HepG2 (cell line): ENCODE data around the gene SYT8. TPM values are rescaled to one million over a fixed set of nuclear protein-coding genes. Genes with fewer than 3 reads are reported as not detected.

Experiments
- CAMTA2 ChIP-seq: sonication (generic); formaldehyde crosslinking; IDR thresholded peaks from 2 replicates; pipeline ENCODE4 v1.4.0; 2020; ENCODE audit warnings: mild to moderate bottlenecking, missing genetic modification reagents, borderline replicate concordance
- DPF2 ChIP-seq: sonication (generic); formaldehyde crosslinking; IDR thresholded peaks from 2 replicates; pipeline ENCODE4 v1.4.0; 2020; ENCODE audit warnings: mild to moderate bottlenecking, low read depth, missing genetic modification reagents, borderline replicate concordance
- EEA1 ChIP-seq: sonication (generic); formaldehyde crosslinking; IDR thresholded peaks from 2 replicates; pipeline ENCODE4 v1.5.1; 2020; ENCODE audit warnings: mild to moderate bottlenecking, missing genetic modification reagents, borderline replicate concordance
- FOSL1 ChIP-seq: sonication (generic); formaldehyde crosslinking; IDR thresholded peaks from 2 replicates; pipeline ENCODE4 v1.9.0; 2021; ENCODE audit warnings: missing genetic modification reagents, borderline replicate concordance
- NR3C1 ChIP-seq: sonication (generic); formaldehyde crosslinking; IDR thresholded peaks from 2 replicates; pipeline ENCODE4 v1.4.0; 2020; ENCODE audit warnings: missing genetic modification reagents
- SYNCRIP ChIP-seq: fragments of 200-400 bp; formaldehyde crosslinking; IDR thresholded peaks from 2 replicates; pipeline ENCODE4 v1.6.1; 2018; ENCODE audit warnings: mild to moderate bottlenecking, low read depth, low read length; ENCODE audit not compliant: insufficient read depth
- TCF12 ChIP-seq, 2 experiments: fragments of 450-650 bp in 1 of 2; sonication (generic) in 1 of 2; formaldehyde crosslinking in 1 of 2; IDR thresholded peaks; 2 replicates each; pipeline versions ENCODE4 v1.6.1 to v1.8.0; 2017 to 2022; ENCODE audit warnings: antibody characterized with exemption in 1 of 2, mild to moderate bottlenecking in 1 of 2, missing genetic modification reagents in 1 of 2, moderate library complexity in 1 of 2
- ZNF878 ChIP-seq: sonication (generic); formaldehyde crosslinking; IDR thresholded peaks from 2 replicates; pipeline ENCODE4 v1.8.1; 2023; ENCODE audit warnings: mild to moderate bottlenecking, missing genetic modification reagents, moderate library complexity
- polyA plus RNA-seq, 8 experiments: library from polyadenylated mRNA; depleted of rRNA in 3 of 8; stranded (reverse) in 7 of 8; unstranded in 1 of 8; fragments of >200 nt; fragmentation: Illumina TruSeq in 4 of 8; extraction: Trizol in 4 of 8; gene quantifications; 2 replicates each; pipeline versions ENCODE4 v1.2.1 to v1.2.3, GENCODE V29; 2011 to 2016; ENCODE audit warnings: low read depth in 4 of 8, missing spikeins in 1 of 8, mixed read lengths in 1 of 8; ENCODE audit not compliant: insufficient read depth in 1 of 8
- total RNA-seq, 5 experiments: library from RNA; depleted of rRNA; stranded (reverse); fragments of >200 nt; fragmentation: Illumina TruSeq; extraction: Trizol; gene quantifications; 2 replicates each; pipeline ENCODE4 v1.2.3, GENCODE V29; 2016; ENCODE audit warnings: low read depth in 1 of 5
- TF ChIP-seq, protein P1 (sequence below), 2 experiments: sonication (generic) in 1 of 2; formaldehyde crosslinking in 1 of 2; IDR thresholded peaks; 2 replicates each; pipeline versions ENCODE4 v1.4.0 to v1.6.1; 2018 to 2020; ENCODE audit warnings: missing genetic modification reagents in 2 of 2, borderline replicate concordance in 1 of 2, low read depth in 1 of 2, mild to moderate bottlenecking in 1 of 2, missing biosample characterization in 1 of 2
- TF ChIP-seq, protein P2 (sequence below): sonication (generic); formaldehyde crosslinking; IDR thresholded peaks from 2 replicates; pipeline ENCODE4 v1.9.0; 2022; ENCODE audit warnings: low read depth, missing genetic modification reagents
- TF ChIP-seq, protein P3 (sequence below): IDR thresholded peaks from 2 replicates; pipeline ENCODE4 v1.6.1; 2016; ENCODE audit warnings: low read depth, missing genetic modification reagents, missing compliant biosample characterization
- TF ChIP-seq, protein P4 (sequence below): sonication (generic); formaldehyde crosslinking; IDR thresholded peaks from 2 replicates; pipeline ENCODE4 v1.5.1; 2020; ENCODE audit warnings: mild to moderate bottlenecking, missing genetic modification reagents
- TF ChIP-seq, protein P5 (sequence below): sonication (generic); IDR thresholded peaks from 2 replicates; pipeline ENCODE4 v1.6.1; 2016; ENCODE audit warnings: low read depth, borderline replicate concordance

SYT8 gene
- total and polyA plus RNA-seq, 2 of the 13 experiments (the other 11 are each of a cell fraction or from before 2014, with no cell fraction given): 0.60 to 2.3 TPM

DNA sequence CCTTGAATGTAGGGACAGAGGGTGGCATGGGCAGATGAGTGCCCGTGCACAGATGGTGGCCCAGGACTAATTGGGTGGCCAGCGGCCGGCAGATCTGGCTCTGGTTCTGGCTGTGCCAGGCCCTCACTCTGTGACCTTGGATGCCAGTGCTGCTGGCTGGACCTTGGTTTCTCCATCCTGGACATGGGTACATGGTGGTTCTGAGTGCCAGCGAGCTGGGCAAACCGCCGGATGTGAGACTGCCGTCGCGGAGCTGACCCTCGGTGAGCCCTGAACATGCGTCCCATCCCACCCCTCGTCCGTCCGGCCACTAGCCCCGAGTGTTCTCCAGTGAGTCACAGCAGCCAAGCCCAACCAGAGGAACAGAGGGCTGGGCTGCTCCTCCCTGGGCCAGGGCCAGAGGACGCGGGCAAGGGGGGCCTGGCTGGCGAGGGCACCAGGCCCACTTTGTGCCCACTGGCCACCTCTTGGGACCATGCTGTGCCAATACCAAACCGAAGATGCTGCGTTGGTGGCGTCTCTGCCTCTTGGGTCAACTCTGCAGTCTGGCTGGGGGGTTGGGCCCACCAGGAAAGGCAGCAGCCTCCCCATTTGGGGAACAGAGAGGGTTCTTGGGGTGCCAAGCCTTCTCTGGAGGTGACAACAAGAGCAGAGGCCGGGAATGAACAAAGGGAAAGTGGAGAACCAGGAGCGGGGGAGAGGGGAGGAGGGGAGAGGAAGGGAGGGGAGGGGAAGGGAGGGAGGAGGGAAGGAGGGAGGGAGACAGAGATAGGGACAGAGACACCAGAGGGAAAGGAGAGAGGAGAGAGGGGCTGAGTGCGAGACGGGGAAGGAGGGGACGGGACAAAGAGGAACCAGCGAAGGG is 28.8 kb downstream of the SYT8 start (continued):
- TF ChIP-seq, protein P1, sequence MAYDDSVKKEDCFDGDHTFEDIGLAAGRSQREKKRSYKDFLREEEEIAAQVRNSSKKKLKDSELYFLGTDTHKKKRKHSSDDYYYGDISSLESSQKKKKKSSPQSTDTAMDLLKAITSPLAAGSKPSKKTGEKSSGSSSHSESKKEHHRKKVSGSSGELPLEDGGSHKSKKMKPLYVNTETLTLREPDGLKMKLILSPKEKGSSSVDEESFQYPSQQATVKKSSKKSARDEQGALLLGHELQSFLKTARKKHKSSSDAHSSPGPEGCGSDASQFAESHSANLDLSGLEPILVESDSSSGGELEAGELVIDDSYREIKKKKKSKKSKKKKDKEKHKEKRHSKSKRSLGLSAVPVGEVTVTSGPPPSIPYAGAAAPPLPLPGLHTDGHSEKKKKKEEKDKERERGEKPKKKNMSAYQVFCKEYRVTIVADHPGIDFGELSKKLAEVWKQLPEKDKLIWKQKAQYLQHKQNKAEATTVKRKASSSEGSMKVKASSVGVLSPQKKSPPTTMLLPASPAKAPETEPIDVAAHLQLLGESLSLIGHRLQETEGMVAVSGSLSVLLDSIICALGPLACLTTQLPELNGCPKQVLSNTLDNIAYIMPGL (CRISPR knock-in tag; IDR thresholded peaks at IDR 0.05; ENCODE audit: borderline replicate concordance in 1 of 2, low read depth in 1 of 2): no peak
- TF ChIP-seq DPF2 (CRISPR knock-in tag): peak; percentile 78
- TF ChIP-seq, protein P2, sequence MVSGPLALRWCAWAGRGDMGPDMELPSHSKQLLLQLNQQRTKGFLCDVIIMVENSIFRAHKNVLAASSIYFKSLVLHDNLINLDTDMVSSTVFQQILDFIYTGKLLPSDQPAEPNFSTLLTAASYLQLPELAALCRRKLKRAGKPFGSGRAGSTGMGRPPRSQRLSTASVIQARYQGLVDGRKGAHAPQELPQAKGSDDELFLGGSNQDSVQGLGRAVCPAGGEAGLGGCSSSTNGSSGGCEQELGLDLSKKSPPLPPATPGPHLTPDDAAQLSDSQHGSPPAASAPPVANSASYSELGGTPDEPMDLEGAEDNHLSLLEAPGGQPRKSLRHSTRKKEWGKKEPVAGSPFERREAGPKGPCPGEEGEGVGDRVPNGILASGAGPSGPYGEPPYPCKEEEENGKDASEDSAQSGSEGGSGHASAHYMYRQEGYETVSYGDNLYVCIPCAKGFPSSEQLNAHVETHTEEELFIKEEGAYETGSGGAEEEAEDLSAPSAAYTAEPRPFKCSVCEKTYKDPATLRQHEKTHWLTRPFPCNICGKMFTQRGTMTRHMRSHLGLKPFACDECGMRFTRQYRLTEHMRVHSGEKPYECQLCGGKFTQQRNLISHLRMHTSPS (CRISPR knock-in tag): peak; percentile 95
- no peak for TF ChIP-seq CAMTA2 (CRISPR knock-in tag)
- TF ChIP-seq, protein P3, sequence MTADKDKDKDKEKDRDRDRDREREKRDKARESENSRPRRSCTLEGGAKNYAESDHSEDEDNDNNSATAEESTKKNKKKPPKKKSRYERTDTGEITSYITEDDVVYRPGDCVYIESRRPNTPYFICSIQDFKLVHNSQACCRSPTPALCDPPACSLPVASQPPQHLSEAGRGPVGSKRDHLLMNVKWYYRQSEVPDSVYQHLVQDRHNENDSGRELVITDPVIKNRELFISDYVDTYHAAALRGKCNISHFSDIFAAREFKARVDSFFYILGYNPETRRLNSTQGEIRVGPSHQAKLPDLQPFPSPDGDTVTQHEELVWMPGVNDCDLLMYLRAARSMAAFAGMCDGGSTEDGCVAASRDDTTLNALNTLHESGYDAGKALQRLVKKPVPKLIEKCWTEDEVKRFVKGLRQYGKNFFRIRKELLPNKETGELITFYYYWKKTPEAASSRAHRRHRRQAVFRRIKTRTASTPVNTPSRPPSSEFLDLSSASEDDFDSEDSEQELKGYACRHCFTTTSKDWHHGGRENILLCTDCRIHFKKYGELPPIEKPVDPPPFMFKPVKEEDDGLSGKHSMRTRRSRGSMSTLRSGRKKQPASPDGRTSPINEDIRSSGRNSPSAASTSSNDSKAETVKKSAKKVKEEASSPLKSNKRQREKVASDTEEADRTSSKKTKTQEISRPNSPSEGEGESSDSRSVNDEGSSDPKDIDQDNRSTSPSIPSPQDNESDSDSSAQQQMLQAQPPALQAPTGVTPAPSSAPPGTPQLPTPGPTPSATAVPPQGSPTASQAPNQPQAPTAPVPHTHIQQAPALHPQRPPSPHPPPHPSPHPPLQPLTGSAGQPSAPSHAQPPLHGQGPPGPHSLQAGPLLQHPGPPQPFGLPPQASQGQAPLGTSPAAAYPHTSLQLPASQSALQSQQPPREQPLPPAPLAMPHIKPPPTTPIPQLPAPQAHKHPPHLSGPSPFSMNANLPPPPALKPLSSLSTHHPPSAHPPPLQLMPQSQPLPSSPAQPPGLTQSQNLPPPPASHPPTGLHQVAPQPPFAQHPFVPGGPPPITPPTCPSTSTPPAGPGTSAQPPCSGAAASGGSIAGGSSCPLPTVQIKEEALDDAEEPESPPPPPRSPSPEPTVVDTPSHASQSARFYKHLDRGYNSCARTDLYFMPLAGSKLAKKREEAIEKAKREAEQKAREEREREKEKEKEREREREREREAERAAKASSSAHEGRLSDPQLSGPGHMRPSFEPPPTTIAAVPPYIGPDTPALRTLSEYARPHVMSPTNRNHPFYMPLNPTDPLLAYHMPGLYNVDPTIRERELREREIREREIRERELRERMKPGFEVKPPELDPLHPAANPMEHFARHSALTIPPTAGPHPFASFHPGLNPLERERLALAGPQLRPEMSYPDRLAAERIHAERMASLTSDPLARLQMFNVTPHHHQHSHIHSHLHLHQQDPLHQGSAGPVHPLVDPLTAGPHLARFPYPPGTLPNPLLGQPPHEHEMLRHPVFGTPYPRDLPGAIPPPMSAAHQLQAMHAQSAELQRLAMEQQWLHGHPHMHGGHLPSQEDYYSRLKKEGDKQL (CRISPR knock-in tag): no peak
- TF ChIP-seq, protein P4, sequence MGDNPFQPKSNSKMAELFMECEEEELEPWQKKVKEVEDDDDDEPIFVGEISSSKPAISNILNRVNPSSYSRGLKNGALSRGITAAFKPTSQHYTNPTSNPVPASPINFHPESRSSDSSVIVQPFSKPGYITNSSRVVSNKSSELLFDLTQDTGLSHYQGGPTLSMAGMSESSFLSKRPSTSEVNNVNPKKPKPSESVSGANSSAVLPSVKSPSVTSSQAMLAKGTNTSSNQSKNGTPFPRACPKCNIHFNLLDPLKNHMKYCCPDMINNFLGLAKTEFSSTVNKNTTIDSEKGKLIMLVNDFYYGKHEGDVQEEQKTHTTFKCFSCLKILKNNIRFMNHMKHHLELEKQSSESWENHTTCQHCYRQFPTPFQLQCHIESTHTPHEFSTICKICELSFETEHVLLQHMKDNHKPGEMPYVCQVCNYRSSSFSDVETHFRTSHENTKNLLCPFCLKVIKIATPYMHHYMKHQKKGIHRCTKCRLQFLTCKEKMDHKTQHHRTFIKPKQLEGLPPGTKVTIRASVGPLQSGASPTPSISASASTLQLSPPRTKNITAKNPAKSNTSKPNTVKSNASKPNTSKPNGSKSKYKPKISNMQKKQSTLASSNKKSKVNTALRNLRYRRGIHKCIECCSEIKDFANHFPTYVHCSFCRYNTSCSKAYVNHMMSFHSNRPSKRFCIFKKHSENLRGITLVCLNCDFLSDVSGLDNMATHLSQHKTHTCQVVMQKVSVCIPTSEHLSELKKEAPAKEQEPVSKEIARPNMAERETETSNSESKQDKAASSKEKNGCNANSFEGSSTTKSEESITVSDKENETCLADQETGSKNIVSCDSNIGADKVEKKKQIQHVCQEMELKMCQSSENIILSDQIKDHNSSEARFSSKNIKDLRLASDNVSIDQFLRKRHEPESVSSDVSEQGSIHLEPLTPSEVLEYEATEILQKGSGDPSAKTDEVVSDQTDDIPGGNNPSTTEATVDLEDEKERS (CRISPR knock-in tag): no peak
- no peak for TF ChIP-seq EEA1
- no peak for TF ChIP-seq ZNF878 (CRISPR knock-in tag)
- no peak for TF ChIP-seq NR3C1 (CRISPR knock-in tag)
- no peak for TF ChIP-seq FOSL1
- no peak for TF ChIP-seq SYNCRIP
- TF ChIP-seq, protein P5, sequence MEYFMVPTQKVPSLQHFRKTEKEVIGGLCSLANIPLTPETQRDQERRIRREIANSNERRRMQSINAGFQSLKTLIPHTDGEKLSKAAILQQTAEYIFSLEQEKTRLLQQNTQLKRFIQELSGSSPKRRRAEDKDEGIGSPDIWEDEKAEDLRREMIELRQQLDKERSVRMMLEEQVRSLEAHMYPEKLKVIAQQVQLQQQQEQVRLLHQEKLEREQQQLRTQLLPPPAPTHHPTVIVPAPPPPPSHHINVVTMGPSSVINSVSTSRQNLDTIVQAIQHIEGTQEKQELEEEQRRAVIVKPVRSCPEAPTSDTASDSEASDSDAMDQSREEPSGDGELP: no peak
- no peak for TF ChIP-seq TCF12 (IDR thresholded peaks at IDR 0.05)
- TF ChIP-seq TCF12 (CRISPR knock-in tag; IDR thresholded peaks at IDR 0.05): no peak
